ENCODE data around the gene NR6A1. TPM values are rescaled to one million over a fixed set of nuclear protein-coding genes. Genes with fewer than 3 reads are reported as not detected.
A peak's percentile ranks its signal among the peaks of the same experiment; 100 is the strongest.

Gene NR6A1
- total and polyA plus RNA-seq, 2 of the 13 experiments (the other 11 are each of a cell fraction or from before 2014, with no cell fraction given) = 28.1 to 31.5 TPM

DNA sequence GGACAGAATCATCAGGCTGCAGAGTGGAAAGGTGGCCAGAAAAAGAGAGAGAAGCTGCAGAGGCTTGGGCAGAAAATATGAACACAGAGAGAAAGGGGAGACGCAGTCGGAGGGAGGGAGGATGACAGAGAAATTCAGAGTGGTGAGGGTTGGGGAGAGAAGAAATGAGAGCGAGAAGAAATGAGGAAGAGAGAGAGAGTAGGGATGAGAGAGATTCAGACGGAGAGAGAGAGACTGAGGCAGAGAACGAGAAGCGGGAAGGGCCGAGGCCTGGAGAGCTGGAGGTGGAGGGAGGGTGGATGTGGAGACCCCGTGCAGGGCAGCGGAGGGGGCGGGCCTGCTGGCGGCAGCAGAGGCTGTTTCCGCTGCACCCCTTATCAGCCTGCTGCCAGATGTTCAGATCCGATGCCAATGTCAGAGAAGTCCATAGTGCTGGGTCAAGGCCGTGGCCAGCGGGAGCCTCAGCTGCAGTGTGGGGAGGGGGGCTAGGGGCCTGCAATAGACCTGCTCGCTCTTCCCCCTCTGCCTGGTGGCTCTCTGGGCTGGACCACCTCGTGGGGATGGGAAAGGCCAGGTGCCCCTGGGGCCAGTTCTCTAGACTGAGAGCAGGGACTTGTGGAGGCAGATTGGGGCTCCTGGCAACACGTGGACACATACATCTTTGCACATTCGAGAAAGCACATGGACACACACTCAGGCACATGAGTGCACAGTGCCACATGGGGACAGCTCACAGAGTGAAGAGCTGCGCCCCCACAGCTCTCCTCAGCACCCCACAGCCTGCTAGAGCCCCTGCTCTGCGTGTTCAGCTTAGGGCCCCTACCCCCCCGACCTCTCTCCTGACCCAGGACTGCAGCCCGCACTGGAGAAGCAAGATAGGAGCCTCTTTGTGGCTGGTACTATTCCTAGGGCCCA, 259.0 kb downstream of the NR6A1 start (continued):
- TF ChIP-seq ZBTB8A (CRISPR knock-in tag; IDR thresholded peaks at IDR 0.05; ENCODE audit: borderline replicate concordance, low read depth) (0 out of 2 replicates have a peak, but pooled peaks have one; percentile 20), ZNF780A (CRISPR knock-in tag; IDR thresholded peaks at IDR 0.05) (no peak), HMGA1 (CRISPR knock-in tag; conservative IDR thresholded peaks at IDR 0.05) (no peak), TOE1 (CRISPR knock-in tag; IDR thresholded peaks at IDR 0.05) (no peak), ZMYM2 (CRISPR knock-in tag; IDR thresholded peaks at IDR 0.05) (peak; percentile 44; the same call in 1 of the 2 replicates), KDM5B (CRISPR knock-in tag; IDR thresholded peaks at IDR 0.05; ENCODE audit: borderline replicate concordance) (peak; percentile 42; the same call in 1 of the 2 replicates), REPIN1 (CRISPR knock-in tag; IDR thresholded peaks at IDR 0.05; ENCODE audit: borderline replicate concordance, low read depth) (0 out of 2 replicates have a peak, but pooled peaks have one; percentile 42), PAX8 (CRISPR knock-in tag; IDR thresholded peaks at IDR 0.05; ENCODE audit: borderline replicate concordance) (no peak), SP5 (CRISPR knock-in tag; IDR thresholded peaks at IDR 0.05; ENCODE audit: borderline replicate concordance, low read depth) (peak; percentile 86), BHLHE40 (IDR thresholded peaks at IDR 0.05; ENCODE audit: low read length) (no peak), SMARCC2 (IDR thresholded peaks at IDR 0.05) (no peak), ZBTB7A (CRISPR knock-in tag; IDR thresholded peaks at IDR 0.05) (peak; percentile 98), SP140L (CRISPR knock-in tag; IDR thresholded peaks at IDR 0.05; ENCODE audit: borderline replicate concordance) (no peak)
- TF ChIP-seq, protein P1, sequence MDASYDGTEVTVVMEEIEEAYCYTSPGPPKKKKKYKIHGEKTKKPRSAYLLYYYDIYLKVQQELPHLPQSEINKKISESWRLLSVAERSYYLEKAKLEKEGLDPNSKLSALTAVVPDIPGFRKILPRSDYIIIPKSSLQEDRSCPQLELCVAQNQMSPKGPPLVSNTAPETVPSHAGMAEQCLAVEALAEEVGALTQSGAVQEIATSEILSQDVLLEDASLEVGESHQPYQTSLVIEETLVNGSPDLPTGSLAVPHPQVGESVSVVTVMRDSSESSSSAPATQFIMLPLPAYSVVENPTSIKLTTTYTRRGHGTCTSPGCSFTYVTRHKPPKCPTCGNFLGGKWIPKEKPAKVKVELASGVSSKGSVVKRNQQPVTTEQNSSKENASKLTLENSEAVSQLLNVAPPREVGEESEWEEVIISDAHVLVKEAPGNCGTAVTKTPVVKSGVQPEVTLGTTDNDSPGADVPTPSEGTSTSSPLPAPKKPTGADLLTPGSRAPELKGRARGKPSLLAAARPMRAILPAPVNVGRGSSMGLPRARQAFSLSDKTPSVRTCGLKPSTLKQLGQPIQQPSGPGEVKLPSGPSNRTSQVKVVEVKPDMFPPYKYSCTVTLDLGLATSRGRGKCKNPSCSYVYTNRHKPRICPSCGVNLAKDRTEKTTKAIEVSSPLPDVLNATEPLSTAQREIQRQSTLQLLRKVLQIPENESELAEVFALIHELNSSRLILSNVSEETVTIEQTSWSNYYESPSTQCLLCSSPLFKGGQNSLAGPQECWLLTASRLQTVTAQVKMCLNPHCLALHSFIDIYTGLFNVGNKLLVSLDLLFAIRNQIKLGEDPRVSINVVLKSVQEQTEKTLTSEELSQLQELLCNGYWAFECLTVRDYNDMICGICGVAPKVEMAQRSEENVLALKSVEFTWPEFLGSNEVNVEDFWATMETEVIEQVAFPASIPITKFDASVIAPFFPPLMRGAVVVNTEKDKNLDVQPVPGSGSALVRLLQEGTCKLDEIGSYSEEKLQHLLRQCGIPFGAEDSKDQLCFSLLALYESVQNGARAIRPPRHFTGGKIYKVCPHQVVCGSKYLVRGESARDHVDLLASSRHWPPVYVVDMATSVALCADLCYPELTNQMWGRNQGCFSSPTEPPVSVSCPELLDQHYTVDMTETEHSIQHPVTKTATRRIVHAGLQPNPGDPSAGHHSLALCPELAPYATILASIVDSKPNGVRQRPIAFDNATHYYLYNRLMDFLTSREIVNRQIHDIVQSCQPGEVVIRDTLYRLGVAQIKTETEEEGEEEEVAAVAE (CRISPR knock-in tag; IDR thresholded peaks at IDR 0.05; ENCODE audit: borderline replicate concordance) = no peak
- TF ChIP-seq, protein P2, sequence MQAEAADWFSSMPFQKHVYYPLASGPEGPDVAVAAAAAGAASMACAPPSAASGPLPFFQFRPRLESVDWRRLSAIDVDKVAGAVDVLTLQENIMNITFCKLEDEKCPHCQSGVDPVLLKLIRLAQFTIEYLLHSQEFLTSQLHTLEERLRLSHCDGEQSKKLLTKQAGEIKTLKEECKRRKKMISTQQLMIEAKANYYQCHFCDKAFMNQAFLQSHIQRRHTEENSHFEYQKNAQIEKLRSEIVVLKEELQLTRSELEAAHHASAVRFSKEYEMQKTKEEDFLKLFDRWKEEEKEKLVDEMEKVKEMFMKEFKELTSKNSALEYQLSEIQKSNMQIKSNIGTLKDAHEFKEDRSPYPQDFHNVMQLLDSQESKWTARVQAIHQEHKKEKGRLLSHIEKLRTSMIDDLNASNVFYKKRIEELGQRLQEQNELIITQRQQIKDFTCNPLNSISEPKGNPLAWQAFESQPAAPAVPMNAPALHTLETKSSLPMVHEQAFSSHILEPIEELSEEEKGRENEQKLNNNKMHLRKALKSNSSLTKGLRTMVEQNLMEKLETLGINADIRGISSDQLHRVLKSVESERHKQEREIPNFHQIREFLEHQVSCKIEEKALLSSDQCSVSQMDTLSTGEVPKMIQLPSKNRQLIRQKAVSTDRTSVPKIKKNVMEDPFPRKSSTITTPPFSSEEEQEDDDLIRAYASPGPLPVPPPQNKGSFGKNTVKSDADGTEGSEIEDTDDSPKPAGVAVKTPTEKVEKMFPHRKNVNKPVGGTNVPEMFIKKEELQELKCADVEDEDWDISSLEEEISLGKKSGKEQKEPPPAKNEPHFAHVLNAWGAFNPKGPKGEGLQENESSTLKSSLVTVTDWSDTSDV (CRISPR knock-in tag; IDR thresholded peaks at IDR 0.05) = no peak
- TF ChIP-seq, protein P3, sequence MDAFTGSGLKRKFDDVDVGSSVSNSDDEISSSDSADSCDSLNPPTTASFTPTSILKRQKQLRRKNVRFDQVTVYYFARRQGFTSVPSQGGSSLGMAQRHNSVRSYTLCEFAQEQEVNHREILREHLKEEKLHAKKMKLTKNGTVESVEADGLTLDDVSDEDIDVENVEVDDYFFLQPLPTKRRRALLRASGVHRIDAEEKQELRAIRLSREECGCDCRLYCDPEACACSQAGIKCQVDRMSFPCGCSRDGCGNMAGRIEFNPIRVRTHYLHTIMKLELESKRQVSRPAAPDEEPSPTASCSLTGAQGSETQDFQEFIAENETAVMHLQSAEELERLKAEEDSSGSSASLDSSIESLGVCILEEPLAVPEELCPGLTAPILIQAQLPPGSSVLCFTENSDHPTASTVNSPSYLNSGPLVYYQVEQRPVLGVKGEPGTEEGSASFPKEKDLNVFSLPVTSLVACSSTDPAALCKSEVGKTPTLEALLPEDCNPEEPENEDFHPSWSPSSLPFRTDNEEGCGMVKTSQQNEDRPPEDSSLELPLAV (CRISPR knock-in tag; conservative IDR thresholded peaks at IDR 0.05; ENCODE audit: low read depth) = no peak
- TF ChIP-seq, protein P4, sequence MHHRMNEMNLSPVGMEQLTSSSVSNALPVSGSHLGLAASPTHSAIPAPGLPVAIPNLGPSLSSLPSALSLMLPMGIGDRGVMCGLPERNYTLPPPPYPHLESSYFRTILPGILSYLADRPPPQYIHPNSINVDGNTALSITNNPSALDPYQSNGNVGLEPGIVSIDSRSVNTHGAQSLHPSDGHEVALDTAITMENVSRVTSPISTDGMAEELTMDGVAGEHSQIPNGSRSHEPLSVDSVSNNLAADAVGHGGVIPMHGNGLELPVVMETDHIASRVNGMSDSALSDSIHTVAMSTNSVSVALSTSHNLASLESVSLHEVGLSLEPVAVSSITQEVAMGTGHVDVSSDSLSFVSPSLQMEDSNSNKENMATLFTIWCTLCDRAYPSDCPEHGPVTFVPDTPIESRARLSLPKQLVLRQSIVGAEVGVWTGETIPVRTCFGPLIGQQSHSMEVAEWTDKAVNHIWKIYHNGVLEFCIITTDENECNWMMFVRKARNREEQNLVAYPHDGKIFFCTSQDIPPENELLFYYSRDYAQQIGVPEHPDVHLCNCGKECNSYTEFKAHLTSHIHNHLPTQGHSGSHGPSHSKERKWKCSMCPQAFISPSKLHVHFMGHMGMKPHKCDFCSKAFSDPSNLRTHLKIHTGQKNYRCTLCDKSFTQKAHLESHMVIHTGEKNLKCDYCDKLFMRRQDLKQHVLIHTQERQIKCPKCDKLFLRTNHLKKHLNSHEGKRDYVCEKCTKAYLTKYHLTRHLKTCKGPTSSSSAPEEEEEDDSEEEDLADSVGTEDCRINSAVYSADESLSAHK (CRISPR knock-in tag; IDR thresholded peaks at IDR 0.05; ENCODE audit: borderline replicate concordance) = no peak
